Fibroblast of skin of scalp (primary cell): Measurements from ENCODE around the gene TRIM32.

ENCODE experiments used
- DNase-seq: peaks from one replicate; pipeline ENCODE4 v3.0.0-alpha.2; 2013

Gene TRIM32

GRCh38 chr9:116706310-116707290 lies 19.5 kb downstream of the TRIM32 start:
- no peak for DNase-seq

DNA sequence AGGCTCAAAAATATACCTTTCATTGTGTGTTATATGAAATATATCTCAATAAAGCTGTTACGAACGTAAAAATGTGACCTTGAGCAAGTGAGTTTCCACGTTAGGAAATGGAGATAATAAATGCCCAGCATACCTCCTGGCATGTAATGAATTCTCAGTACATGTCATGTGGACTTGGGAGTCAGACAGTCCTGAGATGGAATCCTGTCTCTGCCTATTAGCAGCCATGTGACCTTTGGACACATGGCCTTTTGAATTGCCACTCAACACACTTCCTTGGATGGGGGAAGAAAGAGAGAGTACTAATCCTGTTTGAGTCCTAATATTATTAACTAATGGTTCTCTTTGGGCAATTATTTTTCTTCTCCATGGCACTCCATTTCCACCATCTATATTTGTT lies 25.7 kb downstream of the TRIM32 start:
- no peak for DNase-seq

- no peak for DNase-seq
These were observed 26.2 kb downstream of the TRIM32 start for GRCh38 chr9:116713271-116713670.

- DNase-seq, result no peak
These were observed 28.6 kb downstream of the TRIM32 start for GRCh38 chr9:116715751-116716150.

DNA sequence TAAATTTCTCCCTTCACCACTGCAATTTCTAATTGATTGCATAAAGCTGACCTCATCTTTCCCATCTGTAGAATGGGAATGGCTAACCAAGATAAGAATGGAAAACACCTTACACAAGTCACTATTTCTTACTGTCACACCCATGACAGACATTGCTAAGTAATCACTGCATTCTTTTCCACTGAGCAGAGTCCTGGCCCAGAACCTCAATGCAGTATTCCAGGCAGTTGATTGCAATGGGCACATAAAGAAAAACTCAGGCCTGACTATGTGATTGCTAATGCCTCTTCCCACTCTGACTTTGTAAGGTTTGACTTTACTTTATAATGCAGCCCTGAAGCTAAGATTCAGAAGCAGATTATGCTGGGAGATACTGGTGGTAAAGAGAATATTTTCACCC lies 29.3 kb downstream of the TRIM32 start:
- peak; percentile 19 for DNase-seq

GRCh38 chr9:116717150-116717549 lies 30.0 kb downstream of the TRIM32 start:
- DNase-seq, result peak; percentile 65

DNA sequence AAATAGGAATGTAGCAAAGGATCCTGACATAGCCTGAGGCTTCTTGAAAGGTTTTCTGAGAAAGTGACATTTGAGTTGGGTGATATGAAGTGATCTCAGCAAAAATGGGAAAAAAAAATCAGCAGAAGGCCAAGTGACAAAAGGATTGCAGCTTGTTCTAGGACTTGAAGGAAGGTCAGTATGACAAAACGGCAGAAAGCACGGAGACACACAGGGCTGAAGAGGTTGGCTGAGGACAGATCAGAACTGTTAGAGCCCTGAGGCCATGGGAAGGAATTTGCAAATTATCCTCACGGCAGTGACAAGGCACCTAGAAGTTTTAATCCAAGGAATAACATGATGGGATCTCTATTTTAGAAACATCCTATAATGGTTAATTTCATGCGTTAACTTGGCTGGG lies 31.0 kb downstream of the TRIM32 start:
- no peak for DNase-seq

GRCh38 chr9:116720111-116720510 lies 33.0 kb downstream of the TRIM32 start:
- no peak for DNase-seq

- no peak for DNase-seq
These were observed 34.3 kb downstream of the TRIM32 start for GRCh38 chr9:116721411-116721810.

DNA sequence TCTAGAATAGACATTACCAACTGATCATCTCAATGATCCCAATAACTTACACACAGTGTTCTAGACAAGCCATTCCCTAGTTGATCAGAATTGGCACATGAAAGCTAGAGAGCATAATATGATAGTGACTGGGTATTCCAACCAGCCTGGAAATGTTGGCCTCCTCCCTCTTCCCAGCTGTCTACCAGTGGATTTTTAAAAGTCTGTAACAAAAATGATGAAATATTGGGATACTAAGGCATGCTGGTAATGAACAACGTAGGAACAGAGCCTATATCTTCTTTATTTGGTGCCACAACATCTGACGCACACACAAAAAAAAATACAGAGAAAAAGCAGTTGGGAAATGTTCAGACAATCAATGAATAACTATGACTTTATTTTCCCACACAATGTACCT lies 34.8 kb downstream of the TRIM32 start:
- no peak for DNase-seq

- no peak for DNase-seq
These were observed 37.0 kb downstream of the TRIM32 start for GRCh38 chr9:116724123-116724522.

DNA sequence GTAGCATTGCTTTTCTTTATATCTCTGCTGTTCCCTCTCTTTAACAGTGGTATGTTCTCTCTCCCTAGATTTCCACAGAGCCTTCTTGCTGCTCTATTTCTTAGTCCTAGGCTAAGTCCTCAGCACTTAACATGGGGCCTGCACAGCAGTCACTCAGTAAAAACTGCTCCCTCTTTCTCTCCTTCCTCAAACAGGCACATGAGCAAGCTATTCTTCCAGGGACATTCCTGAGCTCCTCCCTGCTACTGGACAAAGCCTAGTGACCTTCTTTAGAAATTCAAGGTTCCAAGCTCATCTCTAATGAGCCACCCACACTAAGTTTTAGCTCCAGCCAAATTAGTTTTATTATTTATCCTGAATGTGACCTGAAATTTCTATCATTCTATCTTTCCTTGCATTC lies 39.5 kb downstream of the TRIM32 start:
- no peak for DNase-seq

DNA sequence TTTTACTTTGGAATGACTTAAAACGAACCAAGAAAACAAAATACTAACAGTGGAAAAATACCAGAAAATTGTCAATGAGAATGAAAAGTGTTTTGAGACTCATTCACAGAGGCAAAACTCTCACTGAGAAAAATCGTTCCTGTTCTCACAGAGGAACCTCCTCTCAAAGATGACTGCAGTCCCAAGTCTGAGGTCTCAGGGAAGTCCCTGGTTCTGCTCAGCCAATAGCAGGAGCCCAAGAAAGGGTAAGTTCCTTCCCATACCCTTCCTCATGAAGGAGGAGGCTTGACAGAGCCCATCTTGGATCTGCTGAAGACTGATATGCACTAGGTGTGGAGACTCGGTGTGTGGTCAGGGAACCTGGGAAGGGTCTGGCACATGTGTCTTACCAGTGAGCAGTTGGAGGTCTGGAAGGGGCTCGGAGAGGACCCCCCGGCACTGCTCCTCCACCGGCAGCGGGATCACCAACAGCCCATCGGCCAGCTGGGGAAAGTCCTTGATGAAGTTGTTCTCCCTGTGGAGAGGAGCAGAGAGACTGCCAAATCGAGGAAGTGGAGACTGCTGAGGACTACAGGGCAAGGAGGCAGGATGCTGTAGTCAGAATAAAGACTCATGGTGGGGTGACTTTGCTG lies 46.0 kb downstream of the TRIM32 start:
- no peak for DNase-seq

- DNase-seq, result no peak
These were observed 49.5 kb downstream of the TRIM32 start for GRCh38 chr9:116736399-116737151.

DNA sequence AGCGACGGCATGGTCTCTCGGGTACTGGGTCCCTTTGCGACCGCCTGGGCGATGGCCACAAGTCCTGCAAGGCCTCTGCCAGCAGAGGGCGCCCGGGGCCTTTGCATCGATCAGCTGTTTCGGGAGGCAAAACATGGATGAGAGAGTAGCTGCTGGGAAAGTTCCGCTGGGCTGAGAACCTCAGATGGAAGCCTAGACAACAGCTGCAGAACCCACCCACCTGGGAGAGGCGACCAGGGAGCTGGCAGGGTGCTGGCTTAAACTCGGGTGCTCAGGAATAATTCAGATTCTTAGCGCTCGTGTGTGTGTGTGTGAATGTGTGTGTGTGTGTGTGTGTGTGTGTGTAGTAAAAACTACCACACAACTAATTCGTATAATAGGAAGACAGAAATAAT lies 50.0 kb downstream of the TRIM32 start:
- DNase-seq, result peak; percentile 81

DNA sequence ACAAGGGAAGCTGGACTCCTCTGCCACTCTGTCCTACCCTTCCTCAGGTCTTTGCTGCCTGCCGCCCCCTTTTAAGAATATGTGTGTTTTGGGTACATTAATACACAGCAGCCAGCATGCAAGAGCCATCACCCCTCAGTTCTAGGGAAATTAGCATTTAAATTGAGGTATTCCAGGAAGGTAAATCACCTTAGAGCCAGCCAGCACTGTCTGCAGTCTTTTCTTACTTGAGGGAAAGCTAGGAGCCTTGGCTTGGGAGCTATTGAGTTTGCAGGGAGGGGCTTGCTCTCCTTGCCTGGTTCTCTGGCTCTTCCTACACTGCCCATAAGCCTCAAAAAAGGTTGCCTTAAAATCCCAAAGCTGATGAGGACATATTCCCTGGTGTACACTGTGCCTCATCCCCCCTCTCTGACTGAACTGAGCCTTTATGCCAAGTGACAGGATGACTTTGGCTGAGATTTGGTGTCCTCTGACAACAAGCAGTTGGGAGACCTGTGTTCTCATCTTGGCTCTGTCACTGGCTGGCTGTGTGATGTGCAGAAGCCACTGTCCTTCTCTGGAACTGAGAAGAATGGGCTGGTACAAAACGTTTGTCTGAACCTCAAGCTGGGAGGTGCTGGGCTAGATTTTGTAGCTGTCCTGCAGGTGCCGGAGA lies 54.1 kb downstream of the TRIM32 start:
- no peak for DNase-seq

DNA sequence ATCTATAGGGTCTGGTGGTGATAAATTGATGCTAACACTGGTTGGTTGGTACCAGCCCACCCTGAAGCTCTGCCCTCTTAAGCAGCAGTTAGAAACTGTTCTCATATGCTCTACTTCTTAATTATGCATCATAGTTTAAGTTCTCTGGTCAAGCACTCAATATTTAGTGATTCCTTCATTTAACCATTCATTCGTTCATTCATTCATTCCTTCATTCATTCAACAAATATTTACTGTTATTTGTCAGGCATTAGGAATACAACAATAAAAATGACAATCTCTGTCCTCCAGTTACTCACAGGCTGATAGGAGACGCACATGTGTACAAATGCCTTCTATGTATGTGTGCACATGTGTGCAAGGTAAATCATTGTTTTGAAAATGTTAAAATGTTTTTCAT lies 54.6 kb downstream of the TRIM32 start:
- no peak for DNase-seq

DNA sequence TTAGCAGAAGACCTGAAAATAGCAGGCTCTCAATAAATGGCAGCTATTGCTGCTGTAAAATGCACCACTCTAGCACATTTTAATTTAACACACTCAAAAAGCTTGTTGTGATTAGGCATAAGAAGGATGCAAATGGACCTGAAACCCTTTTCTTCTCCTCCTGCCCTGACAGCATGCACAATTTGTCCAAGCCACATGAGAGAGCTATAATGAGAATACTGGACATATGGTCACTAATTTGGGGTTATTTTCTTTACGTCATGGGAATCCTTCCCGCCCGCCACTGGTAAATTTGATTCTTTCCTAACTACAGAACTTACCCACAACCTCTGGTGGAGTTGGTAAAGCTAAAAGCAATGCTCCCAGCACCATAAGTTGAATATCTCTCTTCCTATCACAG lies 62.1 kb downstream of the TRIM32 start:
- no peak for DNase-seq

GRCh38 chr9:116749772-116750171 lies 62.7 kb downstream of the TRIM32 start:
- DNase-seq, result no peak

GRCh38 chr9:116750510-116750909 lies 63.4 kb downstream of the TRIM32 start:
- DNase-seq, result no peak
